B cell (primary cell): ENCODE measurements around the gene DACT1. TPM values are rescaled to one million over a fixed set of nuclear protein-coding genes. Genes with fewer than 3 reads are reported as not detected.

ENCODE experiments used
- ATAC-seq: fragments of 200-7000 bp; cut with Tn5 transposase; one replicate; pipeline ENCODE4 v1.10.0; 2021; ENCODE audit warnings: low read depth, mild to moderate bottlenecking, moderate number of reproducible peaks, moderate library complexity
- CTCF ChIA-PET: fragments of 350-600 bp; sonication (Branson Sonifier 250); formaldehyde crosslinking; loops from one replicate; lab custom pipeline; 2021; ENCODE audit warnings: antibody characterized with exemption, inconsistent platforms; lab: Charles Lee
- POLR2A ChIA-PET: fragments of 350-600 bp; sonication (Branson Sonifier 250); formaldehyde crosslinking; loops from one replicate; lab custom pipeline; 2021; ENCODE audit warnings: antibody characterized with exemption; lab: Charles Lee
- DNase-seq: peaks from one replicate; pipeline ENCODE4 v3.0.0; 2013
- H2AFZ ChIP-seq: 2 replicates; pipeline ENCODE4 v1.6.1; 2012; ENCODE audit warnings: mild to moderate bottlenecking, low read depth, low read length; ENCODE audit not compliant: insufficient read depth, poor library complexity, severe bottlenecking
- H3K27ac ChIP-seq, 2 donors: 1 replicate in 1 of 2; 2 replicates in 1 of 2; pipeline ENCODE4 v1.5.1; 2012 to 2013; ENCODE audit warnings: low read length in 2 of 2, mild to moderate bottlenecking in 2 of 2, moderate library complexity in 1 of 2
- H3K27me3 ChIP-seq, 4 experiments: fragments of 200-600 bp in 1 of 4; sonication (generic) in 1 of 4; replicated peaks in 1 of 4; 1 replicate in 2 of 4; 2 replicates in 2 of 4; pipeline versions ENCODE4 v1.6.1 to v1.7.0; 2013 to 2016; ENCODE audit warnings: low read length in 3 of 4, mild to moderate bottlenecking in 2 of 4, mixed read lengths in 1 of 4, moderate library complexity in 1 of 4; ENCODE audit not compliant: insufficient read depth in 4 of 4, control insufficient read depth in 3 of 4; ENCODE audit errors: control extremely low read depth in 1 of 4
- H3K36me3 ChIP-seq, 2 experiments: replicated peaks in 1 of 2; 1 replicate in 1 of 2; 2 replicates in 1 of 2; pipeline versions ENCODE4 v1.6.1 to v1.7.1; 2013; ENCODE audit warnings: low read length in 1 of 2; ENCODE audit not compliant: insufficient read depth in 2 of 2, control insufficient read depth in 1 of 2; ENCODE audit errors: control extremely low read depth in 1 of 2, extremely low read depth in 1 of 2
- H3K4me1 ChIP-seq, 2 donors: fragments of 200-600 bp in 1 of 2; sonication (generic) in 1 of 2; 1 replicate in 1 of 2; 2 replicates in 1 of 2; pipeline versions ENCODE4 v1.5.1 to v1.6.1; 2013 to 2017; ENCODE audit warnings: low read length in 2 of 2; ENCODE audit not compliant: control insufficient read depth in 2 of 2, insufficient read depth in 2 of 2
- H3K4me2 ChIP-seq: replicated peaks from 2 replicates; pipeline ENCODE3; 2012; ENCODE audit warnings: mild to moderate bottlenecking, low read depth, low read length; ENCODE audit not compliant: poor library complexity, severe bottlenecking
- H3K4me3 ChIP-seq, 5 experiments: fragments of 200-600 bp in 1 of 5; sonication (generic) in 1 of 5; 1 replicate in 3 of 5; 2 replicates in 2 of 5; pipeline versions ENCODE4 v1.5.1 to v1.7.0; 2011 to 2016; ENCODE audit warnings: low read length in 4 of 5, mild to moderate bottlenecking in 4 of 5, low read depth in 2 of 5, control low read depth in 1 of 5, moderate library complexity in 1 of 5; ENCODE audit not compliant: insufficient read depth in 1 of 5; ENCODE audit errors: control extremely low read depth in 1 of 5, extremely low read depth in 1 of 5
- H3K79me2 ChIP-seq: fragments of 200-600 bp; sonication (generic); one replicate; pipeline ENCODE4 v1.6.0; 2016; ENCODE audit warnings: low read length; ENCODE audit not compliant: control insufficient read depth, insufficient read depth
- H3K9ac ChIP-seq: fragments of 200-600 bp; sonication (generic); 2 replicates; pipeline ENCODE4 v1.6.1; 2017; ENCODE audit warnings: mild to moderate bottlenecking, low read length, moderate library complexity
- H3K9me3 ChIP-seq, 3 donors: one replicate each; pipeline versions ENCODE4 v1.6.1 to v1.7.1; 2013; ENCODE audit warnings: low read length in 2 of 3; ENCODE audit not compliant: control insufficient read depth in 2 of 3, insufficient read depth in 1 of 3; ENCODE audit errors: control extremely low read depth in 1 of 3
- H4K20me1 ChIP-seq: 2 replicates; pipeline ENCODE4 v1.6.0; 2012; ENCODE audit warnings: mild to moderate bottlenecking, low read length; ENCODE audit not compliant: insufficient read depth, control insufficient read depth, poor library complexity, severe bottlenecking
- H3K27ac Mint-ChIP-seq: one replicate; pipeline ENCODE4 v1.8.0; 2021; ENCODE audit warnings: mixed read lengths
- H3K27me3 Mint-ChIP-seq: one replicate; pipeline ENCODE4 v1.8.0; 2021; ENCODE audit warnings: mixed read lengths
- H3K4me1 Mint-ChIP-seq: one replicate; pipeline ENCODE4 v1.8.0; 2021; ENCODE audit warnings: mixed read lengths
- H3K4me3 Mint-ChIP-seq: one replicate; pipeline ENCODE4 v1.8.0; 2021; ENCODE audit warnings: mixed read lengths
- H3K9me3 Mint-ChIP-seq: one replicate; pipeline ENCODE4 v1.8.0; 2022; ENCODE audit warnings: mixed read lengths; ENCODE audit not compliant: insufficient read depth
- CTCF ChIP-seq: fragments of 200-600 bp; IDR thresholded peaks from one replicate; pipeline ENCODE4 v1.8.0; 2022; ENCODE audit warnings: antibody characterized with exemption, mild to moderate bottlenecking
- EZH2 ChIP-seq: IDR thresholded peaks from 2 replicates; pipeline ENCODE4 v1.6.1; 2012; ENCODE audit warnings: borderline replicate concordance, low read depth, mild to moderate bottlenecking, moderate library complexity, low read length; ENCODE audit not compliant: insufficient read depth, poor library complexity, severe bottlenecking
- WGBS: methylation state at CpG from one replicate; pipeline ENCODE4 v1.1.5; 2013; ENCODE audit warnings: missing lambda C conversion rate; ENCODE audit not compliant: insufficient coverage; 5-methylcytosine and 5-hydroxymethylcytosine counted together
- intact Hi-C: fragments of 100-400 bp; cut with micrococcal nuclease; formaldehyde crosslinking; loops from one replicate; pipeline ENCODE4 v1.10.0; 2022
- polyA plus RNA-seq: library from polyadenylated mRNA; depleted of rRNA; stranded (reverse); fragments of >200 nt; gene quantifications from 2 replicates; pipeline ENCODE4 v1.2.3, GENCODE V29; 2012
- total RNA-seq, 2 donors: library from RNA; stranded (reverse); fragments of 120-200 nt in 1 of 2; gene quantifications; 1 replicate in 1 of 2; 2 replicates in 1 of 2; pipeline versions ENCODE4 v1.2.3 to v1.2.4, GENCODE V29; 2013 to 2022

The DACT1 gene
- total and polyA plus RNA-seq, 2 donors (not counting 1 experiment from before 2014, with no cell fraction given): 2.2 to 3.5 TPM

DNA sequence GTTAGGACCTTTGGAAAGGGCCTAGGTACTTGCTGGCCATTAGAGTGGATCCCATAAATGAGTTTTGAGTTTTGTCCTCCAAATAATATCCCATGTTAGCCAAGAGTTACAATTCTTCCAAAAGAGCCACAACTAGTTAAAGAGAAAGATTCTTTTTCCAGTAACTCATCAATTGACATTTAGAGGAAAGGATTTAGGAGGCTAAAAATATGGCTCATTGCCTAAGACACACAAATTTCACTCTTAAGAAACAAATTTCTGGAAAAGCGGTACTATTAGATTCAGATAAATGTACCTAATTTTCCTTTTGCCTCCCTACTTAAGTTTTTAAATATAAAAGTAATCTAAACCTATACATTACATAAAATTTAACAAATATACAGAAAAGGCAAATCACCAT, 21.3 kb downstream of the DACT1 start:
- ChIA-PET POLR2A (no interaction called here), CTCF (no interaction called here)
- no peak overlapping the region for H3K27ac Mint-ChIP-seq
- Histone ChIP-seq H3K4me2 (no peak overlapping the region), H3K4me1 (no peaks in the 10 kb centered on the region), H3K9ac (no peak overlapping the region), H3K9me3 (no peaks in the 10 kb centered on the region), H3K36me3 (no peaks in the 10 kb centered on the region), H3K4me3 (no peak overlapping the region), H3K27me3 (no peaks in the 10 kb centered on the region), H2AFZ (no peak overlapping the region), H3K27ac (no peak overlapping the region), H4K20me1 (no peaks in the 10 kb centered on the region), H3K79me2 (no peaks in the 10 kb centered on the region)
- intact Hi-C loops: no loop called here
- no peaks in the 10 kb centered on the region for H3K4me1 Mint-ChIP-seq
- H3K4me3 Mint-ChIP-seq: no peak overlapping the region
- no peak for DNase-seq
- no peaks in the 10 kb centered on the region for H3K9me3 Mint-ChIP-seq
- TF ChIP-seq EZH2 (no peak), CTCF (no peak)
- ATAC-seq: no peak
- H3K27me3 Mint-ChIP-seq: no peaks in the 10 kb centered on the region
- WGBS: no CpG with 5 or more reads among the region's 1 CpG

DNA sequence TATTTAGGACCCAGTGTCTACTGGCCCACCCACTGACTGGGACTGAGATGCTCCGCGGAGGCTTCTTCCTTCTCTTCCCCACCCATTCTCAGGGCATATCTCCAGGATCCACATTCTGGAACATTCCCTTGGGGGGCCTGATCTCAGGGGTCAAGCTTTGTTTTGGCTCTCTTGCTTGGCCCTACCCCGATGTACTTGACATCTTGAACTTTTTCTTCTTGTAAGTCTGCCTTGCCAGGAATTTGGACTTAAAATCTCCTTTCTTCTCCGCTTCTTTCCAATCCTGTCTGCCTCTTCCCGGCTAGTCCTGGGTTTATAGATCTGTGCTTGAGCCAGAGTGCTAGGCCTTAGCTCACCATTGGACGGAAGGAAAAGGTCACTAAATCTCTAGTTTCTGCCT, 22.1 kb downstream of the DACT1 start:
- ChIA-PET CTCF (no interaction called here), POLR2A (no interaction called here)
- Histone ChIP-seq H4K20me1 (no peaks in the 10 kb centered on the region), H3K27ac (no peak overlapping the region), H3K9ac (no peak overlapping the region), H3K4me3 (no peak overlapping the region), H3K9me3 (no peaks in the 10 kb centered on the region), H2AFZ (no peak overlapping the region), H3K79me2 (no peaks in the 10 kb centered on the region), H3K27me3 (no peaks in the 10 kb centered on the region), H3K4me2 (no peak overlapping the region), H3K4me1 (no peaks in the 10 kb centered on the region), H3K36me3 (no peaks in the 10 kb centered on the region)
- no peak for DNase-seq
- intact Hi-C loops: no loop called here
- H3K27me3 Mint-ChIP-seq: no peaks in the 10 kb centered on the region
- H3K27ac Mint-ChIP-seq: no peak overlapping the region
- WGBS: 93% methylated on average over 3 of the region's 6 CpGs
- no peak for ATAC-seq
- no peaks in the 10 kb centered on the region for H3K4me1 Mint-ChIP-seq
- TF ChIP-seq CTCF (no peak), EZH2 (no peak)
- no peak overlapping the region for H3K4me3 Mint-ChIP-seq
- H3K9me3 Mint-ChIP-seq: no peaks in the 10 kb centered on the region
